Nephron (organoid): Measurements from ENCODE around the gene LIPG.

Experiments used
- H3K27ac Mint-ChIP-seq, 3 experiments: 2 replicates each; pipeline ENCODE4 v1.8.0; 2020; ENCODE audit warnings: mixed read lengths in 3 of 3, mild to moderate bottlenecking in 2 of 3, moderate library complexity in 1 of 3
- H3K27me3 Mint-ChIP-seq: 2 replicates; pipeline ENCODE4 v1.8.0; 2021; ENCODE audit warnings: low read depth, mild to moderate bottlenecking, moderate library complexity, mixed read lengths
- H3K36me3 Mint-ChIP-seq: 2 replicates; pipeline ENCODE4 v1.8.0; 2020; ENCODE audit warnings: low read depth, mixed read lengths
- H3K4me1 Mint-ChIP-seq: 2 replicates; pipeline ENCODE4 v1.8.0; 2020; ENCODE audit warnings: mixed read lengths
- H3K4me3 Mint-ChIP-seq, 3 experiments: 2 replicates each; pipeline ENCODE4 v1.8.0; 2020; ENCODE audit warnings: mild to moderate bottlenecking in 3 of 3, mixed read lengths in 3 of 3, moderate library complexity in 2 of 3
- H3K9me3 Mint-ChIP-seq: 2 replicates; pipeline ENCODE4 v1.8.0; 2020; ENCODE audit warnings: mixed read lengths
- CTCF ChIP-seq, 3 experiments: fragments of 200-600 bp; sonication (generic); IDR thresholded peaks; one replicate each; pipeline ENCODE4 v1.5.0; 2021; ENCODE audit warnings: antibody characterized with exemption in 3 of 3; ENCODE audit not compliant: unreplicated experiment in 3 of 3

Gene LIPG

GRCh38 chr18:49565101-49565500 lies 3.2 kb downstream of the LIPG start:
- H3K36me3 Mint-ChIP-seq: peaks cover 15% of the 10 kb centered on the region
- no peak for TF ChIP-seq CTCF (IDR thresholded peaks at IDR 0.05; ENCODE audit: unreplicated experiment in 3 of 3)
- H3K4me1 Mint-ChIP-seq: peaks cover 60% of the 10 kb centered on the region
- no peaks in the 10 kb centered on the region for H3K9me3 Mint-ChIP-seq
- H3K27me3 Mint-ChIP-seq: peaks cover 43% of the 10 kb centered on the region
- H3K27ac Mint-ChIP-seq: no peak overlapping the region
- H3K4me3 Mint-ChIP-seq: peak overlapping the region; percentile 38 to 60 (median 45)

DNA sequence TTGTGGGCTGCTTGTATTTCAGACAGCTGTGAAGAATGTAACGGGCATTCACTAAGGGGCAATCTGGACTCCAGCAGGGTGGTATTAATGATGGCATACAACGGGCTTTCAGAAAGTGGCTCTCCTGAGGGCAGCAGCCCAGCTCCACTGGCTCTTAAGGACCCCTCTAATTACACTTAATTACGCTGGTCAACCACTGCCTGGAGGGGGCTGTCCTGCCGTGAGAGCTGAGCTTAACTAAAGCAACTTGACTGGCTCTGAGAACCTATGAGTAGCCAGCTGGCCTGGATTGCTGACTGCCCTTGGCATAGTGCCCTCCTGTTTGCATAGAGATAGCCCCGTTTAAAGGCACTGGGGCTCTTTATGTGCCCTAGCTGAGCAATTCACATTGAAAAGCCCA lies 3.8 kb downstream of the LIPG start:
- H3K27me3 Mint-ChIP-seq: peaks cover 38% of the 10 kb centered on the region
- no peaks in the 10 kb centered on the region for H3K9me3 Mint-ChIP-seq
- peaks cover 15% of the 10 kb centered on the region for H3K36me3 Mint-ChIP-seq
- H3K4me1 Mint-ChIP-seq: peaks cover 55% of the 10 kb centered on the region
- peak overlapping the region; percentile 38 to 60 (median 45) for H3K4me3 Mint-ChIP-seq
- no peak for TF ChIP-seq CTCF (IDR thresholded peaks at IDR 0.05; ENCODE audit: unreplicated experiment in 3 of 3)
- H3K27ac Mint-ChIP-seq: peak overlapping the region in 1 of 3 experiments; percentile 4

DNA sequence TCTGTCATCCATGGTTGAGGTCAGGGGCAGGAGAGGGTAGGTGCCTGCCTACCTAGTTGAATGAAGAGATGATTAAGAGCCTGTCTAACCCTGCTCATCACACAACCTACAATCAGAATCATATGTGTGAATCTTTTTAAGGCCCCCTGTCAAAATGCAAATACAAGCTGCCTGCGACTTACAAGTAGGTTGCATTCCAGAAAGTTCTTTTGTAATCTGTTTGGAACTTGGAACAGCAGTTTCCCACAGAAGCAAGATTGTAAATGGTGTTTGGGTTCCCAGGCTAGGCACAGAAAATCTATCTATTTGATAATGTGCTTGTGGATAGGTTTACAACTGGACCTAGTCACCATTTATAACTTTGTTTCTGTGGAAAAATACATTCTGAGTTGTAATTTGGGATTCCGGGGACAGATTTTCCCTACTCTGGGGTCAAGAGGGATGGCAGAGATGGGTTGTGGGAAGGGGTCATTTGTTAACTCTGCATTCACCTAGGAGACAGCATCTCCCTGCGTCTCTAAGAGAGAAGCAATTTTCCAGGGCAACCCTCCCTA lies 4.4 kb downstream of the LIPG start:
- Mint-ChIP-seq H3K9me3 (no peaks in the 10 kb centered on the region), H3K4me3 (no peak overlapping the region), H3K36me3 (peaks cover 15% of the 10 kb centered on the region), H3K27me3 (peaks cover 31% of the 10 kb centered on the region), H3K4me1 (peaks cover 50% of the 10 kb centered on the region), H3K27ac (peak overlapping the region in 1 of 3 experiments; percentile 4)
- TF ChIP-seq CTCF (IDR thresholded peaks at IDR 0.05; ENCODE audit: unreplicated experiment in 3 of 3): no peak

- TF ChIP-seq CTCF (IDR thresholded peaks at IDR 0.05; ENCODE audit: unreplicated experiment in 3 of 3): no peak
Measured at GRCh38 chr18:49566985-49567384, 5.1 kb downstream of the LIPG start.

DNA sequence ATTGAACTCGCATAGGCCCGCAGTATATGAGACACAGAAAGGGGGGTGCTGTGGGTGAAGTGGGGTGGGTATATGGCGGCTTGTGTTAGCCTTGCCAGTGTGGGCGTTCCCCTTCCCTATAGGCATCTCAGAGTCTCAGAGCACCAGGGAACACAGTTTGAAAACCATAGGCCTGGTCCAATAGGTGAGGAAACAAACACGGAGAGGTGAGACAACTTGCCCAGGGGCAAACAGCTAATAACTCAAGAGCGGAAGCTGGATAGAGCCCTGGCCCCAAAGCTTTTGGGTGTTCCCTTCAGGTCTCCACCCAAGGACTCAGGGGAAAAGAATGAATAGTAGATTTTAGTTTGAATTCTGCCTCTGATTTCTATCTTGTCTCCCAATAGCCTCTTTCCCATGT lies 7.9 kb downstream of the LIPG start:
- Mint-ChIP-seq H3K36me3 (peaks cover 27% of the 10 kb centered on the region), H3K27ac (no peak overlapping the region), H3K4me3 (no peak overlapping the region), H3K27me3 (no peaks in the 10 kb centered on the region), H3K9me3 (no peaks in the 10 kb centered on the region), H3K4me1 (peaks cover 19% of the 10 kb centered on the region)
- no peak for TF ChIP-seq CTCF (IDR thresholded peaks at IDR 0.05; ENCODE audit: unreplicated experiment in 3 of 3)

More at GRCh38 chr18:49566985-49567384, 5.1 kb downstream of the LIPG start:
- Mint-ChIP-seq H3K9me3 (no peaks in the 10 kb centered on the region), H3K4me3 (no peak overlapping the region), H3K36me3 (peaks cover 19% of the 10 kb centered on the region), H3K27me3 (peaks cover 25% of the 10 kb centered on the region), H3K4me1 (peaks cover 43% of the 10 kb centered on the region), H3K27ac (no peak overlapping the region)

DNA sequence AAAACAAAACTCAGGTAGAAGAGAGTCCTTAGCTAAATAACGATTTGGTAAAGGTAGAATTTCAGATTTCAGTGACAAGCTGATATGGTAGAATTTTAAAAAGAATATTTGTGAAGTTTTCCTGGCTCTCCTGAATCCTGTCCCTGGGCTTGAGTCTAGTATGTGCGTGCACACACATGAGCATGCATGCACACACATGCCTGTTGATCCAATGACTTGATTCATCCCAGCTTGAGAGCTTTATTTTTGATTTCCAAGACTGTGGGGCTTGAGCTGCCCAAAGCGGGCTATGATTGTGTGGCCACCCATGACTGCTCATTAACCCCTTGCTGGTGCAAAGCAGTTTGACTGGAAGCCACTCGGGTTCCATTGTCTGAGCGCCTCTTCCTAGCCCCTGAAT lies 9.0 kb downstream of the LIPG start:
- TF ChIP-seq CTCF (IDR thresholded peaks at IDR 0.05; ENCODE audit: unreplicated experiment in 3 of 3): no peak
- H3K27me3 Mint-ChIP-seq: peaks cover 3% of the 10 kb centered on the region
- no peaks in the 10 kb centered on the region for H3K9me3 Mint-ChIP-seq
- H3K36me3 Mint-ChIP-seq: peaks cover 38% of the 10 kb centered on the region
- H3K27ac Mint-ChIP-seq: no peak overlapping the region
- no peak overlapping the region for H3K4me3 Mint-ChIP-seq
- peaks cover 8% of the 10 kb centered on the region for H3K4me1 Mint-ChIP-seq
